WTC11 (cell line): ENCODE results near the gene MBP. TPM values are rescaled to one million over a fixed set of nuclear protein-coding genes. Genes with fewer than 3 reads are reported as not detected.

Experiments used
- ATAC-seq: fragments of 200-7000 bp; cut with Tn5 transposase; 2 replicates; pipeline ENCODE4 v1.10.0; 2021; ENCODE audit warnings: mild to moderate bottlenecking, moderate library complexity
- CTCF ChIA-PET: fragments of 300-600 bp; sonication (Branson Sonifier 250); formaldehyde crosslinking; loops from one replicate; lab custom pipeline; 2021; ENCODE audit warnings: antibody characterized with exemption; lab: Charles Lee
- POLR2A ChIA-PET: fragments of 350-600 bp; sonication (Branson Sonifier 250); formaldehyde crosslinking; loops from one replicate; lab custom pipeline; 2021; ENCODE audit warnings: antibody characterized with exemption; lab: Charles Lee
- DNase-seq: peaks from one replicate; pipeline ENCODE4 v3.0.0; 2021; ENCODE audit warnings: low spot score
- H3K27ac Mint-ChIP-seq: 2 replicates; pipeline ENCODE4 v1.8.0; 2021; ENCODE audit warnings: mixed read lengths
- H3K27me3 Mint-ChIP-seq: 2 replicates; pipeline ENCODE4 v1.8.0; 2021; ENCODE audit warnings: low read depth, mild to moderate bottlenecking, moderate library complexity, mixed read lengths
- H3K36me3 Mint-ChIP-seq: 2 replicates; pipeline ENCODE4 v1.8.0; 2021; ENCODE audit warnings: mixed read lengths
- H3K4me1 Mint-ChIP-seq: 2 replicates; pipeline ENCODE4 v1.8.0; 2022; ENCODE audit warnings: mixed read lengths
- H3K4me3 Mint-ChIP-seq: 2 replicates; pipeline ENCODE4 v1.8.0; 2021; ENCODE audit warnings: mild to moderate bottlenecking, moderate library complexity, mixed read lengths
- H3K9me3 Mint-ChIP-seq: 2 replicates; pipeline ENCODE4 v1.8.0; 2021; ENCODE audit warnings: mixed read lengths
- ATF1 ChIP-seq: sonication (generic); formaldehyde crosslinking; IDR thresholded peaks from 2 replicates; pipeline ENCODE4 v1.8.1; 2023; ENCODE audit warnings: mild to moderate bottlenecking, moderate library complexity, missing genetic modification reagents
- E2F5 ChIP-seq: sonication (generic); formaldehyde crosslinking; IDR thresholded peaks from 2 replicates; pipeline ENCODE4 v1.8.1; 2022; ENCODE audit warnings: mild to moderate bottlenecking, moderate library complexity, missing genetic modification reagents
- FOXK1 ChIP-seq: sonication (generic); formaldehyde crosslinking; IDR thresholded peaks from 2 replicates; pipeline ENCODE4 v1.8.0; 2022; ENCODE audit warnings: mild to moderate bottlenecking, moderate library complexity, missing genetic modification reagents
- FOXP4 ChIP-seq: sonication (generic); formaldehyde crosslinking; IDR thresholded peaks from 2 replicates; pipeline ENCODE4 v1.8.0; 2022; ENCODE audit warnings: mild to moderate bottlenecking, missing genetic modification reagents
- GRHL2 ChIP-seq: fragments of 250-450 bp; sonication (Bioruptor Pico); IDR thresholded peaks from 2 replicates; pipeline ENCODE4 v1.8.0; 2022; ENCODE audit warnings: mild to moderate bottlenecking, moderate library complexity; ENCODE audit not compliant: insufficient replicate concordance, severe bottlenecking
- MAX ChIP-seq: sonication (generic); formaldehyde crosslinking; IDR thresholded peaks from 2 replicates; pipeline ENCODE4 v1.8.0; 2022; ENCODE audit warnings: mild to moderate bottlenecking, missing genetic modification reagents
- MLX ChIP-seq: sonication (generic); formaldehyde crosslinking; IDR thresholded peaks from 2 replicates; pipeline ENCODE4 v1.8.1; 2023; ENCODE audit warnings: mild to moderate bottlenecking, missing genetic modification reagents, moderate library complexity
- NR1H2 ChIP-seq: sonication (generic); formaldehyde crosslinking; IDR thresholded peaks from 2 replicates; pipeline ENCODE4 v1.9.0; 2021; ENCODE audit warnings: mild to moderate bottlenecking, moderate library complexity, missing genetic modification reagents
- NR3C1 ChIP-seq: sonication (generic); formaldehyde crosslinking; conservative IDR thresholded peaks from 2 replicates; pipeline ENCODE4 v1.8.1; 2023; ENCODE audit warnings: low read depth, mild to moderate bottlenecking, missing genetic modification reagents
- SMAD3 ChIP-seq: sonication (generic); formaldehyde crosslinking; IDR thresholded peaks from 2 replicates; pipeline ENCODE4 v1.8.0; 2022; ENCODE audit warnings: missing genetic modification reagents, mild to moderate bottlenecking, borderline replicate concordance
- SMAD4 ChIP-seq: sonication (generic); formaldehyde crosslinking; IDR thresholded peaks from 2 replicates; pipeline ENCODE4 v1.8.0; 2022; ENCODE audit warnings: mild to moderate bottlenecking, missing genetic modification reagents
- TCF7 ChIP-seq: sonication (generic); formaldehyde crosslinking; IDR thresholded peaks from 2 replicates; pipeline ENCODE4 v1.8.0; 2022; ENCODE audit warnings: mild to moderate bottlenecking, low read depth, missing genetic modification reagents, moderate library complexity
- TEAD1 ChIP-seq: sonication (generic); formaldehyde crosslinking; IDR thresholded peaks from 2 replicates; pipeline ENCODE4 v1.8.0; 2022; ENCODE audit warnings: mild to moderate bottlenecking, missing genetic modification reagents
- TP53 ChIP-seq: sonication (generic); formaldehyde crosslinking; IDR thresholded peaks from 2 replicates; pipeline ENCODE4 v1.8.1; 2023; ENCODE audit warnings: mild to moderate bottlenecking, missing genetic modification reagents
- USF1 ChIP-seq: sonication (generic); formaldehyde crosslinking; IDR thresholded peaks from 2 replicates; pipeline ENCODE4 v1.8.0; 2022; ENCODE audit warnings: mild to moderate bottlenecking, missing genetic modification reagents
- USF2 ChIP-seq: sonication (generic); formaldehyde crosslinking; IDR thresholded peaks from 2 replicates; pipeline ENCODE4 v1.8.1; 2023; ENCODE audit warnings: mild to moderate bottlenecking, missing genetic modification reagents, moderate library complexity
- ZBTB43 ChIP-seq: sonication (generic); formaldehyde crosslinking; IDR thresholded peaks from 2 replicates; pipeline ENCODE4 v1.8.1; 2023; ENCODE audit warnings: mild to moderate bottlenecking, missing genetic modification reagents
- ZNF138 ChIP-seq: sonication (generic); formaldehyde crosslinking; conservative IDR thresholded peaks from 2 replicates; pipeline ENCODE4 v1.8.1; 2022; ENCODE audit warnings: mild to moderate bottlenecking, moderate library complexity, missing genetic modification reagents
- ZNF219 ChIP-seq: sonication (generic); formaldehyde crosslinking; IDR thresholded peaks from 2 replicates; pipeline ENCODE4 v1.8.0; 2023; ENCODE audit warnings: missing genetic modification reagents, mild to moderate bottlenecking, borderline replicate concordance
- ZNF396 ChIP-seq: fragments of 250-450 bp; sonication (Bioruptor Pico); IDR thresholded peaks from 2 replicates; pipeline ENCODE4 v1.8.0; 2021; ENCODE audit warnings: mild to moderate bottlenecking, moderate library complexity, borderline replicate concordance
- ZNF423 ChIP-seq: fragments of 250-450 bp; sonication (Bioruptor Pico); IDR thresholded peaks from 2 replicates; pipeline ENCODE4 v2.1.2; 2022; ENCODE audit warnings: mild to moderate bottlenecking, moderate library complexity
- ZNF512 ChIP-seq: sonication (generic); formaldehyde crosslinking; IDR thresholded peaks from 2 replicates; pipeline ENCODE4 v1.8.1; 2022; ENCODE audit warnings: missing genetic modification reagents, borderline replicate concordance
- ZNF671 ChIP-seq: fragments of 250-450 bp; sonication (Bioruptor Pico); IDR thresholded peaks from 2 replicates; pipeline ENCODE4 v1.8.0; 2021; ENCODE audit warnings: mild to moderate bottlenecking
- total RNA-seq: library from RNA; stranded (reverse); gene quantifications from 3 replicates; pipeline ENCODE4 v1.2.3, GENCODE V29; 2021

MBP gene
- total RNA-seq, 1 experiment from 2014 or later = 19.6 TPM

GRCh38 chr18:77098029-77098428 is 34.6 kb downstream of the MBP start (continued):
- TF ChIP-seq SMAD3 (CRISPR knock-in tag) (no peak), SMAD4 (CRISPR knock-in tag) (no peak)

- peak; percentile 55 for DNase-seq
- CTCF ChIA-PET = interaction anchor here (0.7 to 2.9 kb wide), 14 partner anchors 11 to 749 kb away, joined by 3 to 14 read pairs (median 5); partner anchors contain the start of gene MBP
- POLR2A ChIA-PET = interaction anchor here (1.5 kb wide), 2 partner anchors 17 to 36 kb away, joined by 3 to 6 read pairs; partner anchors contain the start of gene MBP
- Mint-ChIP-seq H3K27ac (peak overlapping the region; percentile 96), H3K27me3 (no peaks in the 10 kb centered on the region), H3K4me3 (peak overlapping the region; percentile 60), H3K4me1 (peaks cover 83% of the 10 kb centered on the region), H3K36me3 (no peaks in the 10 kb centered on the region; the same call in 1 of the 2 replicates), H3K9me3 (no peaks in the 10 kb centered on the region)
- TF ChIP-seq ZNF138 (no peak), E2F5 (CRISPR knock-in tag) (no peak), ZBTB43 (CRISPR knock-in tag) (peak; percentile 33; the same call in 1 of the 2 replicates), NR1H2 (CRISPR knock-in tag) (no peak), ATF1 (CRISPR knock-in tag) (no peak), GRHL2 (CRISPR knock-in tag) (no peak), ZNF512 (CRISPR knock-in tag) (no peak), ZNF671 (CRISPR knock-in tag) (no peak), SMAD3 (CRISPR knock-in tag) (no peak), FOXP4 (peak; percentile 17; the same call in 1 of the 2 replicates), MLX (CRISPR knock-in tag) (no peak), TP53 (CRISPR knock-in tag) (0 out of 2 replicates have a peak, but pooled peaks have one; percentile 14), TEAD1 (CRISPR knock-in tag) (peak; percentile 42; the same call in 1 of the 2 replicates), MAX (CRISPR knock-in tag) (peak; percentile 46), FOXK1 (0 out of 2 replicates have a peak, but pooled peaks have one; percentile 28), ZNF423 (CRISPR knock-in tag) (no peak; the same call in 1 of the 2 replicates), USF1 (0 out of 2 replicates have a peak, but pooled peaks have one; percentile 30), TCF7 (CRISPR knock-in tag) (no peak), ZNF396 (CRISPR knock-in tag) (peak; percentile 41; the same call in 1 of the 2 replicates), ZNF219 (no peak), USF2 (CRISPR knock-in tag) (peak; percentile 39; the same call in 1 of the 2 replicates), NR3C1 (CRISPR knock-in tag) (no peak)
- ATAC-seq = peak; percentile 71
Measured at GRCh38 chr18:77096936-77097886, 35.4 kb downstream of the MBP start.
